ENCODE results near the gene ISCU.

GRCh38 chr12:108525681-108526080 is 36.7 kb upstream of the ISCU start:
- TF ChIP-seq, protein P1, sequence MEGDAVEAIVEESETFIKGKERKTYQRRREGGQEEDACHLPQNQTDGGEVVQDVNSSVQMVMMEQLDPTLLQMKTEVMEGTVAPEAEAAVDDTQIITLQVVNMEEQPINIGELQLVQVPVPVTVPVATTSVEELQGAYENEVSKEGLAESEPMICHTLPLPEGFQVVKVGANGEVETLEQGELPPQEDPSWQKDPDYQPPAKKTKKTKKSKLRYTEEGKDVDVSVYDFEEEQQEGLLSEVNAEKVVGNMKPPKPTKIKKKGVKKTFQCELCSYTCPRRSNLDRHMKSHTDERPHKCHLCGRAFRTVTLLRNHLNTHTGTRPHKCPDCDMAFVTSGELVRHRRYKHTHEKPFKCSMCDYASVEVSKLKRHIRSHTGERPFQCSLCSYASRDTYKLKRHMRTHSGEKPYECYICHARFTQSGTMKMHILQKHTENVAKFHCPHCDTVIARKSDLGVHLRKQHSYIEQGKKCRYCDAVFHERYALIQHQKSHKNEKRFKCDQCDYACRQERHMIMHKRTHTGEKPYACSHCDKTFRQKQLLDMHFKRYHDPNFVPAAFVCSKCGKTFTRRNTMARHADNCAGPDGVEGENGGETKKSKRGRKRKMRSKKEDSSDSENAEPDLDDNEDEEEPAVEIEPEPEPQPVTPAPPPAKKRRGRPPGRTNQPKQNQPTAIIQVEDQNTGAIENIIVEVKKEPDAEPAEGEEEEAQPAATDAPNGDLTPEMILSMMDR (IDR thresholded peaks at IDR 0.05), result no peak
- TF ChIP-seq POLR2A (IDR thresholded peaks at IDR 0.05), result no peak

Measured in body of pancreas (tissue), 4 donors.